CD4-positive, alpha-beta T cell treated with Interleukin-2 at 100 ng/mL for 4 hours (primary cell): ENCODE data around the gene KIF25.
"Not testable (repeated sequence)": the region's sequence is repeated elsewhere in the genome, so short reads cannot be mapped to it uniquely, and the experiment has no call there.

Source experiments
- DNase-seq: peaks from one replicate; pipeline ENCODE4 v3.0.0-alpha.2; 2020; ENCODE audit warnings: low spot score

The KIF25 gene

DNA sequence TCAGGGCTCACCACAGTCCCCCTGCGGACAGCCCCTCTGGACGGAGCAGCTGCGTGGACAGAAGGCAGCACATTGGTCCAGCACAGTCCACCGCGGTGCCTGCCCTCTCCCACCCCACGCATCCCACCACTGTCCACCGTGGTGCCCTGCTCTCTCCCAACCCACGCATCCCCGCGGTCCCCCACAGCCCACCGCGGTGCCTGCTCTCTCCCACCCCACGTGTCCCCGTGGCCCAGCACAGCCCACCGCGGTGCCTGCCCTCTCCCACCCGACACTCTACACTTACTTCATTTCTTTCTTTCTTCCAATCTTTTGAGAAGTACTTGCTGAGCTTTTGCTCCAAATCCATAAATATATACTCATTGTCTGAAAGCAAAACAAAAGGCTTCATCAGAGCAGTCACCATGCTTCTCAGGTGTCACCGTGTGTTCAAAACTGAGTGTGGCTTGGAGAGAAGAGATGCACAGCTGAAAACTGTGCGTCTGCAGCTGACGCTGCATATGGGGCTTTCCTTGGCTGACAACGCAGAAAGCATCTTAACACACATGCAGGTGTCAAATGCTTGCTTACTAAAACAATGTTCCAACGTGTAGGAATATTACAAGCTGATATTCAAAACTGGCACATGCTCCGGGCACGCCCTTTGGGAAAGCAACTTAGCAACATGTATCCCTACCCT lies 69.7 kb downstream of the KIF25 start:
- no peak for DNase-seq

DNA sequence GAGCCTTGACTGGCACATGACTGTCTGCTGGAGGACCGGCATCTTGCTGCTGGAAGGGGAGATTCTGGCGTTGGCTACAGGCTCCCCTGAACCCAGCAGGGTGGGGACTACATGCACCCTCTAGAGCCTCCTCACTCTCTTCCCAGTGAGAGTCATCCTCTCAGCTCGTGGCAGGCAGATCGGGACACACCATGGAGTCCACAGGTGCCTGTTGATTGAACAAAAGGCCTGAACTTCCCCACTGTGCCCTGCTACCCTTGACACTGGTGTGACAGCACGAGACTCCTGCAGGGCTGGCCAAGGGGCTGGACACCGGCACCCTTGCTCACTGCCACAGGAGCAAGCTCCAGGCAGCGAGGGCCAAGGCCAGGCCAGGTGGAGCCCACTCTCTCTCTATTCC lies 73.3 kb downstream of the KIF25 start:
- DNase-seq = no peak

DNA sequence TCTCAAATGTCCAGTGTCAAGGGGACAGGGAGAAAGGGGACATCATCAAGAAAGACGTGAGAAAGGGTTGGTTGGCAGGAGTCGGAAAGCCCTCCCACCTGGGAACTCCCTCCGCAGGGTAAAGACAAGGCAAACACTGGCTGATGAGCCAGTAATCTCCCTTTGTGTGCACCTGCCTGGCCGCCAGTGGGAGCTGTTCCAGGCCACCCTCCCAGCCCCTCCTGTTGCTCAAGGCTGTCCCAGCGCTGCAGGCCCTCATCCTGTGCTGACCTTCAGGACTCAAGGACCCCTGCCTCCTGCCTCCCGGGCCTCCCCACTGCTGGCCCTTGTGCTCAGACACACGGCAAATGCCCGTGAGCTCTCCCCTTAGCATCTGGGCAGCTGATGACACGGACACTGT lies 74.1 kb downstream of the KIF25 start:
- no peak for DNase-seq

DNA sequence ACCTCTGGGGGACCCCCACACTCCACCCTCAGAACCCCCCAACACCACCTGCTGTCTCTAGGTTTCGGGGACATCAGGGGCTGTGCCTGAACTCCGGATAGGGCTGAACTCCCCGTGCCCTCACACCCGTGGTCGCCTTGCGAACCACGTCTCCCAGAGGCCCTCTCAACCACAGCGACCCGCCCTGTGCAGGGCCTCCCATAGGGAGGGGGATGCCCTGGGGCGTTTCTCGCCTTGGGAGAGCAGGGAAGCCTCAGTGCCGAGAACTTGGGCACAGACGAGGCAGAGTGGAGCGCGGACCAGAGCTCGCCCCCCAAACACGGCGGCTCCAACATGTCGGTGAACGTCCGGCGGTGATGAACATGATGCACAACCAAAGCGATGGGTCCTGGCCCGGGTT lies 74.8 kb downstream of the KIF25 start:
- no peak for DNase-seq

DNA sequence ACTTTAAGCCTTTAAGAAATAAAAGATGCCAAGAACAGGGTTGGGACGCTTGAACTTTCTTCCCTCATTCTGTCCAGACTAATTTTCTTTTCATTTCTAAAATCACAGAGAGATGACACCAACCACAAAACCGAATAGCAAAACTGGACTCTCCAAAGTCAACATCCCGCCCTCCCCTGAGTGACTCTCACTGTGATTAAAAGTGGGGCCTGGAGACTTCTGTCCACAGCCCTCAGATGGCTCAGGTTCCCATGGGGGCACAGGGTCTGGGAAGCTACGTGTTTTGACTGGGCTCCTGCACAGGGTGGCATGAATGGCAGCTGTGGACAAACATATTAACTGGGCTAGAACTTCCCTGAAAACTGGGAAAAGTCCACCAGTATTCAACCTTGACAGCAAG lies 75.3 kb downstream of the KIF25 start:
- DNase-seq = no peak

DNA sequence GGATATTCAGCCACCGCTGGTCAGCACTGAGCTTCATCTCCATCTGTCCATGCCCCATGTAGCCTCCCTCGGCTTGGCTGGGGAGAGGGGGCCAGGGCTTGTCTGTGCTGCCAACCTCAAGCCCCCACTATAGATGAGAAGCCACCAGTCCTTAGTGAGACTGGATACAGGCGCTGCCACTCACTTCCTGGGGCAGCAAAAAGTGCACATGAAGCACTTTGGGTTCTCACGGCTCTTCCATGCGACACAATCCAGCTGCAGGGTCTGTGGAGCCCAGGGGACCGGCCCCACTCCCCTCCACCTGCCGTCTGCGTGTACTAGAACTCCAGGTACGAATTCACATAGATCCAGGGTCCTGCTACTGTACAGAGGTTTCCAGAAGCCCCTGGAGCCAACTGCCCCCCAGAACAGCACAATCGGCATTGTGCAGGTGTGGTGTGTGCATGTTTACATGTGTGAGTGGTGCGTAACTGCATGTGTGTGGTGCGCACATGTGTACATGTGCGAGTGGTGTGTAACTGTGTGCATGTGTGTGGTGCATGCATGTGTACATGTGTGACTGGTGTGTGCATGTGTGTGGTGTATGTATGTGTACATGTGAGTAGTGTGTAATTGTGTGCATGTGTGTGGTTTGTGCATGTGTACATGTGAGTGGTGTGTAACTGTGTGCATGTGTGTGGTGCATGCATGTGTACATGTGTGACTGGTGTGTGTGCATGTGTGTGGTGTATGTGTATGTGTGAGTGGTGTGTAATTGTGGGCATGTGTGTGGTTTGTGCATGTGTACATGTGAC lies 76.7 kb downstream of the KIF25 start:
- no peak for DNase-seq

DNA sequence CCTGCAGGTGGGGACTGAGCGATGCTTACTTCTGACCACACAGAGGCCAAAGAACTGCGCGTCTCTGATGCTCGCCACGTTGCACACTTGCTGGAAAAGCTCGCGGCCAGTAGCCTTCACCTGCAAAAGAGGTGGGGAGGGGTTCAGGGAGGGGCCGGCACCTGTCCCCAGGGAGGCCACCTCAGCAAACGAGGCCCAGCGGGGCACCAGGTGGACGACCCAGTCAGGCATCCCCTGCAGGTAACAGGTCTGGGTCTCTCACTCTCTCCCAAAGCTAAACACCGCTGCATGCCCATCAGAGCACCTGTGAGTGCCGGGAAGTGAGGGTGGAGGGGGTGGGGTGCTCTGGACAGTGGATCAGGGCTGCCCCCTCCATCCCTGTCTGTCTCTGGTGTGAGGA lies 77.7 kb downstream of the KIF25 start:
- no peak for DNase-seq

DNA sequence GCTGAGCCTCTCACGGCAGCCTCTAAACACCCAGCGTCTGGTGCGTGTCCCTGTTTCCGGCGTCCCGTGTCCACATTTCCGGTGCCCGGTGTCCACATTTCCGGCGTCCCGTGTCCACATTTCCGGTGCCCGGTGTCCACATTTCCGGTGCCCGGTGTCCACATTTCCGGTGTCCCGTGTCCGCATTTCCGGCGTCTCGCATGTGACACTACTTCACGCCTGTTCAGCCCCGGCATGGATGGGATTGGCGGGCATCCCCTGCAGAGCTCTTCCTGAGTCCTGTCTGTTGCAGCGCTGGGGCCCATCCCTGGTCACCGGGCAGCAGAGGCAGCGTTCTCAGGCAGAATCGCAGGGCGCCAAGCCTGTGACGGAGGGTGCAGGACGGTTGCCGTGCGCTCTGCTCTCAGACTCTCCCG lies 78.3 kb downstream of the KIF25 start:
- no peak for DNase-seq

DNA sequence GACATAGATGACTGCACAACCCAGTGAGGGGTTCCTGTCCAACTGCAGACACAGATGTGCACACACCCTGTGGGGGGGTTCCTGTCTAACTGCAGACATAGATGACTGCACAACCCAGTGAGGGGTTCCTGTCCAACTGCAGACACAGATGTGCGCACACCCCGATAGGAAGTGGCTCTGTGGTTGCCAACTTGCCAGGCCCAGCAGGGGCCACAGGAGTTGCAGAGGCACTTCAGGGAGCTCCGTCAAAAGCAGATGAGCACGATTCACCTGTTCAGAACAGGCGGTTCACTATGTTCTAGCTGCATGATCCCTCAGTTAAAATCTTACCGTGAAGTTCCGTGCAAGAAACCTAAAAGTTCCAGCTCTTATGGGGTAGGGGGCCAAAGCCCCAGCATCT lies 79.9 kb downstream of the KIF25 start:
- DNase-seq = not testable (repeated sequence)

DNA sequence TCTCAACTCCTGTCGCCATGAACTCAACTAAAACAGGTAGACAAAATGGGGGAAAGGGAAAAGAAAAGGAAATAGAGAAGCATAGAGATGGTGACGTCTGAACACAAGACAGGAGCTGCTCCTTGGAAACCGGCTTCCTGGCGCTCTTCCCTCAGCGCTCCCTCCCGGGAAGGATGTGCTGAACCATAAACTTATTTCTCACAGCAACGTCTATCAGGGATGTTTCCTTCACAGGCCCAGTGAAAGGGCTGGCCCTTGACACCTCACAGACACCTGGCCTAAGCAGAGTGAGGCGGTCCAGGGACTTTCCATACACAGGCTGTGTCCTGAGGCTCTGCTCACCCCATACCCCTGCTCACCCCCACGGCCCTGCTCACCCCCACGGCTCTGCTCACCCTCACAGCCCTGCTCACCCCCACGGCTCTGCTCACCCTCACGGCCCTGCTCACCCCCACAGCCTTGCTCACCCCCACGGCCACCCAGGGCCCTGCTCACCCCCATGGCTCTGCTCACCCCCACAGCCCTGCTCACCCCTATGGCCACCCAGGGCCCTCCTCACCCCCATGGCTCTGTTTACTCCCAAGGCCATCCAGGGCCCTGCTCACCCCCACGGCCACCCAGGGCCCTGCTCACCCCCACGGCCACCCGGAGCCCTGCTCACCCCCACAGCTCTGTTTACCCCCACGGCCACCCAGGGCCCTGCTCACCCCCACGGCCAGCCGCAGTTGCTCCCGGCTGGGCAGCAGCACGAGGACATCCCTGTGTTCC lies 80.9 kb downstream of the KIF25 start:
- no peak for DNase-seq

DNA sequence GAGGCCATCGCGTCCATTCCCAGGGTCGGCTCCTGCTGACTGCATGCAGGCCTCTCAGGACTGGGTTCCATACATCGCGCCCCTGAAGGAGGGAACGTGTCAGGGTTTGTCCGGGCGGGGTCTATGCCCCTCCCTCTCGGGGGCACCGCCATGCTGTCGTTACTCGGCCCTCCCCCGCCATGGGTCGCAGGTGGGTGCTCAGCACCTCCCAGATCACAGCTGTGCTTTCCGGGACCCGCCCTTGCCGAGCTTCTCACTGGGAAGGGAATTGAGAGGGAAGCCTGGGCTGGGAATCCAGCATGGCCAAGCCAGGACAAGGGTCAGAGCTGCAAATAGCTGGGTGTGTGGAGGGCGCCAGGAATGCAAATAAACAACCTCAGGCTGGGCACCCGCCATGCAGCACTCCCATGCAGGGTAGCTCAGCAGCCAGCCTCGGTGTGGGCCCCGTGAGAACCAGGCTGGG lies 81.5 kb downstream of the KIF25 start, which contains the start of gene FRMD1:
TSS of gene FRMD1 (minus strand) at position 270 of the 463 bp plus-strand sequence. CDS start at position 152, 118 bp downstream.
- no peak for DNase-seq

DNA sequence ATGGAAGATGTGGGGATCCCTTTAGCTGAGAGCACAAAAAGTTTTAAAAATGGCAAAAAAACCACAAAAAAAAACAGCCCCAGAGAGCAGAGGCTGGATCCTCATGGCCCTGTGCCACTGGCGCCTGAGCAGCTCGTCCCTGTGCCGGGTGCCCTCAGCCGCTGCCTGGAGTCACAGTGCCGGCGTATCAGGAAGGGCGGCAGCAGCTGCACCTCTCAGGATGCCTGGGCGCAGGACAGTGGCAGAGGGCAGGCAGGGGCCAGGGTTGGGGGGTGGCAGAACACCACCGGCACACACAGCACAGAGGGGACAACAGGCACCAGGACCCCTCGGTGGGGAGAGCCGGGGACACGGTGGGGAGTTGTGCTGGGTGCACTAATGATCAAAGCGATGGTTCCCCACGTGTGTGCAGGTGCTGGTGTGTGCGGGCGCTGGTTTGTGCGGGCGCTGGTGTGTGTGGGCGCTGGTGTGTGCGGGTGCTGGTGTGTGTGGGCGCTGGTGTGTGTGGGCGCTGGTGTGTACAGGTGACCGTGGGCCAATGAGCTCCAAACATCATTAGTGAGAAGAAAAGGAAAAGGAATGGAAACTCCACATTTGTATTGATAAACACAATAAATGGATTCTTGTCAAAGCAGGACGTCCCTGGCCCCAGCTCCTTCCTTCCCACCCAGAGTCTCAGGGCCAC lies 83.1 kb downstream of the KIF25 start:
- no peak for DNase-seq

DNA sequence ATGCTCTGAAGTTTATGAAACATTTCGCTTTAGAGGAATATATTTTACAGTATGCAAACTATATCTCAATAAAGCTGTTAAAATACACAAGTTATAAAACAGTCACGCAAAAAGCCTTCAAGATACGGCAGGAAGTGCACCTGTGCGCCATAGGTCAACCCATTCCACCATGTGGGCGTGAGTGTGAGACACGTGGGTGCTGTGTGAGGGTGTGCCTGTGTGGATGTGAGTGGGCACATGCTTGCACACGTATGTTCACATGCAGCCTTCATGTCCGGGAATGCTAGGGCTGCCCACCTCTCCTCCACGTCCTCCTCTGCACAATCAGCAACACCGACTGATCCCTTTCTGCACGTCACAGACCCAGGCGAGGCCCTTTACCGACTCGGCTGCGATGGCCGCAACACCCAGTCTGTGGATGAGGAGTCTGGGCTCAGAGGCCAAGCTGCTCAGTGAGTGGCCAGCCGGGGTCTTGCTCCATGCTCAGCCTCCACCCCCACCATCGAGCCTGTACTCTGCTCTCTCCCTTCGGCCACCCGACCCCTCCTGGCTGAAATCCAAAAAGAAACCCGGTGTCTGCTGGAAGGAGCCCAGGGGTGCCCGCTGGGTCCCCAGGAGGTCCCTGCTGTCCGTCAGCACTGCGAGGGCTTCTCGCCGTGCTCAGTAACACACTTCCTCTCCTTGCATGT lies 84.5 kb downstream of the KIF25 start:
- DNase-seq = no peak

DNA sequence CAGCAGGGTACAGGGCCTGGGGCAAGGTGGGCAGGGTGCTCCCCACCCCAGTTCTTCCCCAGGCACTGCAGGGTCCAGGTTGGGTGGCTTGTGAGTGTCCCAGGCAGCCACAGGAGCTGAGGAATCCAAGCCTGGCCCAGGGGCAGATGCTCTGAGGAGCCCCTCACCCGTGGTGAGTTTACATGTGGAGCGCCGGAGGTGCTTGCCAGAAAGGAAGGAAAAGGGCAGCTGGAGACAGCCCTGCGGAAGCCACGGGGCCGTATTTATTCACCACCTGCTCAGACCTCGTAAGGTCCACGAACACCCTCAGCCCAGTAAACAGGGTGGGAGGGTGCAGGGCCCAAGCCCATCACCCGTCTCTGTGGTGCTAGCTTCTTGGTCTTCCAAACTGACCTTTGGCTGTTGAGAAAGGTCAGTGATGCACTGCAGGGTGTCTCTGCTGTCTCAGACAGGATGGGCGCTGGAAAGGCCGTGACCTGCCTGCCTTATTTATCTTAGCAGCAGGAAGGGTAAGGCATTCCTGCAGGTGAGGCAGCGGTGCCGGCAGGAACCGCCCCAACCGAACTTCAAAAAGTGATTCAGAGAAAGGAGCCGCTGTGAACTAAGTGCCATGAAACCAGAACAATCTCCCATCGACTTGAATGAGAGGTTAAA lies 85.5 kb downstream of the KIF25 start:
- DNase-seq = no peak

DNA sequence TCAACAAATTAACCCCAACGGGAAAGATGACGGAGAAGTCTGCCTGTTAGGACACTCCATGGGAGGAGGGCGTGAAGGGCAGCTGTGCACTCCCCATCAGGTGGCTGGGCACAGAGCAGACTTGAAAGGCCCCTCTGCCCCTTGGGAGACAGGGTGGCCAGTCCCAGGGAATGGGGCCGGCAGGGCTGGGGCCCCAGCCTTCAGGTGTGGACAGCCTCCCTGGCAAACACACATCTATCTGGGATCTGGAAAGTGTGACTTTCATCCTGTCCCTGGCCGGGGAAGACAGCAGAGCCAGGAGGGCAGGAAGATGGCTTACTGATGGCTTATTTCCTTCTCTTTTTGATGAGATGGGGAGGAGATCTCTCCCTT lies 86.0 kb downstream of the KIF25 start:
- DNase-seq = no peak

DNA sequence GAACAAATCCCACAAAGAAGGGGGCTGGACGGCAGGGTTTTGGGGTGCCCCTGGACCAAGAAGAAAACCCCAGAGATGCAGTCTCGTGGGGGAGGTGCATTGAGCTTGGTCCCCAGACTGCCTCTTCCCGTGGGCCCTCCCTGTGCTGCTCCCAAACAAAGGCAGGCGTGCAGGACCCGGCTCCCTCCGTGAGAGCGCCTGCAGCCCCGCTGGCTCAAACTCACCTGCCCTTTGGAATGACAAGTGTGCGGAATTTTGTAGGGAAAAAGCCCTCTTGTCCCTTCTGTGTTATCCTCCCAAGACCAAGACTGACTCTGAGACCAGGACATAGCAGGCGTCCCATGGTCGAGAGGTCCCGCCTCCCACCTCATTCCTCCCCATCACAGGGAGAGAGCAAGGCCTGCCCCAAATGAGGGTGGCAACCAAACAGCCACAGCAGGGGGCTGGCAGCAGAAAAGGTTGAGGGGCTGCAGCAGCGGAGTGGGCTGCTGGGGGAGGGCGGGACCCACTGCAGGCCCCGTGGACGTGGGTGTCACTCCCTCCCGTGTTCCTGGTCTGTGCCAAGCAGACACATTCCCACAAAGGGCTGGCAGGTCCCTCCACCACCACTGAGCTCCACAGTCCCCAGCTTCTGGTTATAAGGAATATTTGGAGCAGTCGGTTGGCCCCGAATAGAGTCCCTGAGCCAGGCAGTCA lies 87.1 kb downstream of the KIF25 start:
- no peak for DNase-seq

DNA sequence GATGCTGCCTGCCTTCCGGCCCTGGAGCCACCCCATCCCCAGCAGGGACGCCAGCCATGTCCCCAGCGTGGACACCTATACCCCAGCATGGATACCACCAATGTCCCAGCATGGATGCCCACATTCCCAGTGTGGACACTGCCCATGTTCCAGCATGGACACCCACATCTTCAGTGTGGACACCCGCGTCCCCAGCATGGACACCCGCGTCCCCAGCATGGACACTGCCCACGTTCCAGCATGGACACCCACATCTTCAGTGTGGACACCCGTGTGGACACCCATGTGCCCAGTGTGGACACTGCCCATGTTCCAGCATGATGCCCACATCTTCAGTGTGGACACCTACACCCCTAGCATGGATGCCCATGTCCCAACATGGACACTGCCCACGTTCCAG lies 88.6 kb downstream of the KIF25 start:
- DNase-seq = no peak

DNA sequence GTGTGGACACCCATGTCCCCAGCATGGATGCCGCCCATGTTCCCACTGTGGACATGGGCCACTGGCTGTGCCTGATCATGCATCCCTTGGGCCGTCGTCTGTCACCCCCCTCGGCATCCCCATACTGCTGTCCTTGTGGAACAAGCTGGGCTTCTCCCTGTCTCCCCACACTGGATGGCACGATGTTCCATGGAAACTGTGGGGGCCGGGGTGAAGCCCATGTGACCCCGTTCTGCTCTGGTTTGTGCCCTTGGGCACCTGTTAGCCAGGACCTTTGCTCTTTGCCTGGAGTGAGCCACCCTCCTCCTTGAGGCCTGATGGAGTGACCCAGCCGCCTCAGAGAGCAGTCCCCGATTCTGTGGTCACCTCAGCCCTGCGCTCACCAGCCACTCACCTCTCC lies 89.1 kb downstream of the KIF25 start:
- no peak for DNase-seq

DNA sequence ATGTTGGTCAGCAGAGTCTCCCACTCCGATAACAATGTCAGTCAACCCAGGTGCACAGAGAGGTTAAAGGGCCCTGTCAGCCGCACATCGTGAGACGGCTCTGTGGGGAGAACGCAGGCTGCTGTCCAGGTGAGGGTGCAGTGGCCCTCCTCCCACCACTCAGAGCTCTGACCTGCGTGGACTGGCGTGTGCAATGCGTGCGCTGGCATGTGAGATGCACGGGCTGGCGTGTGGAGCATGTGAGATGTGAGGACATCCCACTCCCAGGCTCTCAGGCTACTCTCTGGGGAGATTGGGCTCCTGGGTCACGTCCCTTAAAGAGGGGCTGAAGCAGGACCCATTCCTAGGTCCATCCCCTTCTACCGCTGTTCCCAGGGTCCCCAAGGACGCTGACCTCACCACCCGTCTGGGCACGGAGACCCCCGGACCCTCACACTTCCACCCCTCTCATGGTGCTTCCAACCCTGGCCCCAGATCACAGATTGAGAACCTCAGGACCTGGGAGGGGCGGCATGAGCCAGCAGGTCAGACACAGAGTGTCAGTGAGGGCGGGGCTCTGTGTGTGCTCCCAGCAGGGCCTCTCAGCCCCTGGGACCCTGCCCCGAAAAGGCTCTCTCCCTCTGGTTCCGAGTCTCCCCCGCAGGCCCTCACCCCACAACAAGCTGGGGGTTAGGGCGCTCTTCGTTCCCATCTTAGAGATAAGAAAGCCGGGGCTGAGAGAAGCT lies 90.1 kb downstream of the KIF25 start:
- no peak for DNase-seq
